SJSA1 (cell line): ENCODE data around the gene HECA. TPM values are rescaled to one million over a fixed set of nuclear protein-coding genes. Genes with fewer than 3 reads are reported as not detected.
"Not testable (repeated sequence)": the region's sequence is repeated elsewhere in the genome, so short reads cannot be mapped to it uniquely, and the experiment has no call there.

Experiments used
- DNase-seq, 2 experiments: peaks; one replicate each; pipeline ENCODE4 v3.0.0-alpha.2; 2015 to 2020; ENCODE audit warnings: low spot score in 2 of 2, low read depth in 1 of 2
- H3K27ac ChIP-seq: fragments of 250-450 bp; sonication (Bioruptor Pico); 2 replicates; pipeline ENCODE4 v1.5.1; 2020; ENCODE audit warnings: mild to moderate bottlenecking, moderate library complexity
- H3K27me3 ChIP-seq: fragments of 250-450 bp; sonication (Bioruptor Pico); replicated peaks from 2 replicates; pipeline ENCODE4 v1.5.1; 2020; ENCODE audit warnings: mild to moderate bottlenecking, moderate library complexity
- H3K36me3 ChIP-seq: fragments of 250-450 bp; sonication (Bioruptor Pico); 2 replicates; pipeline ENCODE4 v1.5.1; 2020; ENCODE audit warnings: mild to moderate bottlenecking
- H3K4me1 ChIP-seq: fragments of 250-450 bp; sonication (Bioruptor Pico); replicated peaks from 2 replicates; pipeline ENCODE4 v1.6.1; 2021; ENCODE audit warnings: mild to moderate bottlenecking
- H3K4me3 ChIP-seq: fragments of 250-450 bp; sonication (Bioruptor Pico); 2 replicates; pipeline ENCODE4 v1.5.1; 2020; ENCODE audit warnings: mild to moderate bottlenecking
- H3K9me3 ChIP-seq: fragments of 250-450 bp; sonication (Bioruptor Pico); replicated peaks from 2 replicates; pipeline ENCODE4 v1.5.1; 2020; ENCODE audit warnings: mild to moderate bottlenecking
- total RNA-seq: library from RNA; depleted of rRNA; stranded (reverse); fragments of >200 nt; shearing (Covaris generic); gene quantifications from 2 replicates; pipeline ENCODE4 v1.2.3, GENCODE V29; 2014; rRNA removed

The HECA gene
- total RNA-seq, 1 experiment from 2014 or later, result 9.5 TPM

- Histone ChIP-seq H3K27me3 (no peaks in the 10 kb centered on the region), H3K36me3 (no peaks in the 10 kb centered on the region), H3K4me3 (no peak overlapping the region), H3K4me1 (no peaks in the 10 kb centered on the region), H3K9me3 (no peaks in the 10 kb centered on the region), H3K27ac (no peak overlapping the region)
- peak; percentile 55 to 66 for DNase-seq
These were observed 84.4 kb downstream of the HECA start for GRCh38 chr6:139219271-139219729.

DNA sequence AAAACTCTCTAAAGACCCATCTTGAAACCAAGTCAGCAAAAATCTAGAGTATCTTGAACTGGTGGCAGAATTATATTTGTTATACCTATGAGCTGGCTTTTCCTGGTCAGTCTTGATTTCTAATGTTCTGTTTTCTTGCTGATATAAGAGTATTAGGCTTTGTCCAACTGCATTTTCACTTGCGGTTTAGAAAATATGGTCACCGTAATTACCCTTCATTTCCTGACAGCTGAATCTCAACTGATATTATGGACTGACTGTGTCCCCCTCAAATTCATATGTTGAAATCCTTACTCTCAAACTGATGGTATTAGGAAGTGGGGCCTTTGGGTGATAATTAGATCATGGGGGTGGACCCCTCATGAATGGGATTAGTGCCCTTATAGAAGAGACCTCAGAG lies 84.9 kb downstream of the HECA start:
- H3K9me3 ChIP-seq, result no peaks in the 10 kb centered on the region
- DNase-seq, result no peak
- no peak overlapping the region for H3K4me3 ChIP-seq
- no peaks in the 10 kb centered on the region for H3K4me1 ChIP-seq
- H3K27ac ChIP-seq, result no peak overlapping the region
- no peaks in the 10 kb centered on the region for H3K27me3 ChIP-seq
- no peaks in the 10 kb centered on the region for H3K36me3 ChIP-seq

DNA sequence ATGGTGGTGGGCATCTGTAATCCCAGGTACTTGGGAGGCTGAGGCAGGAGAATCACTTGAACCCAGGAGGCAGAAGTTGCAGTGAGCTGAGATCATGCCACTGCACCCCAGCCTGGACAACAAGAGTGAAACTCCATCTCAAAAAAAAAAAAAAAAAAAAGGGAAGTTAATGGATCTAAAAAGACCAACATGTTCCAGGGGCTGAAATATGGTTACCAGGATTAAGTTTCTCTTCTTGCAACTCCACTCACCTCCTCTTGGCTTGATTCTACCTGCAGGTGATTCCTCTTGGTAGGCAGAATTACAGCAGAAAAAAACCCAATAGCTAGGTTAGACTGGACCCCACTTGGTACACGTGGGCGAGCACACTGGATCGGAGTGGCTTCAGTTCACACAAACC lies 93.5 kb downstream of the HECA start:
- DNase-seq, H3K4me3 ChIP-seq, H3K9me3 ChIP-seq, H3K4me1 ChIP-seq, H3K36me3 ChIP-seq, H3K27ac ChIP-seq, H3K27me3 ChIP-seq: not testable (repeated sequence)

Other genes with a start within 250 kb of the HECA start
- gene REPS1, start 146.8 kb upstream of the HECA start, total RNA-seq, result 26.2 and 27.1 TPM in 2 replicates
- 33.6 and 36.2 TPM in 2 replicates for gene ABRACL, start 106.3 kb upstream of the HECA start, total RNA-seq
- not detected in 2 replicates for gene TXLNB, start 156.9 kb downstream of the HECA start, total RNA-seq
- gene CITED2, start 239.6 kb downstream of the HECA start, total RNA-seq, result 25.7 and 74.4 TPM in 2 replicates